ENCODE results near the gene OBSL1.

Gene OBSL1

GRCh38 chr2:219505585-219505984 lies 65.8 kb downstream of the OBSL1 start:
- ChIA-PET POLR2A (no interaction called here), CTCF (interaction anchor here (0.8 to 1.1 kb wide), 2 partner anchors 24 to 103 kb away, joined by 3 read pairs; no protein-coding TSS in a partner anchor)
- no peak for TF ChIP-seq CTCF (IDR thresholded peaks at IDR 0.05; ENCODE audit: control extremely low read depth, extremely low read depth, low read depth, missing control alignments)
- DNase-seq (ENCODE audit: extremely low spot score), result no peak

GRCh38 chr2:219502618-219503017 lies 68.7 kb downstream of the OBSL1 start:
- TF ChIP-seq CTCF (IDR thresholded peaks at IDR 0.05; ENCODE audit: control extremely low read depth, extremely low read depth, low read depth, missing control alignments), result no peak

GRCh38 chr2:219501849-219502248 lies 69.5 kb downstream of the OBSL1 start:
- no peak for DNase-seq (ENCODE audit: extremely low spot score)
- TF ChIP-seq CTCF (IDR thresholded peaks at IDR 0.05; ENCODE audit: control extremely low read depth, extremely low read depth, low read depth, missing control alignments), result no peak
- ChIA-PET POLR2A (no interaction called here), CTCF (interaction anchor here (1.5 to 18.5 kb wide), 3 partner anchors 16 to 39 kb away, joined by 3 to 325 read pairs (median 6); no protein-coding TSS in a partner anchor)

More at GRCh38 chr2:219502618-219503017, 68.7 kb downstream of the OBSL1 start:
- ChIA-PET POLR2A (interaction anchor here (0.6 kb wide), 1 partner anchor 906 kb away, joined by 3 read pairs; no protein-coding TSS in a partner anchor), CTCF (interaction anchor here (2.6 kb wide), 1 partner anchor 38 kb away, joined by 6 read pairs; no protein-coding TSS in a partner anchor)
- DNase-seq (ENCODE audit: extremely low spot score), result no peak

Measured in GM10248 (cell line).